Right cardiac atrium (tissue), 5 donors: ENCODE data around the gene MYL10. TPM values are rescaled to one million over a fixed set of nuclear protein-coding genes. Genes with fewer than 3 reads are reported as not detected.

Experiments
- ATAC-seq, 2 donors: fragments of 200-7000 bp; cut with Tn5 transposase; one replicate each; pipeline versions ENCODE4 v1.8.0 to v1.9.1; 2020; ENCODE audit warnings: moderate library complexity in 2 of 2, mild to moderate bottlenecking in 1 of 2
- DNase-seq, 3 donors: peaks; one replicate each; pipeline ENCODE4 v3.0.0-alpha.2; 2020
- H3K27ac ChIP-seq: one replicate; pipeline ENCODE4 v1.5.1; 2013; ENCODE audit warnings: mild to moderate bottlenecking, low read length, control low read depth, moderate library complexity
- H3K27me3 ChIP-seq: one replicate; pipeline ENCODE4 v1.6.1; 2013; ENCODE audit not compliant: control insufficient read depth, insufficient read depth
- H3K4me1 ChIP-seq: one replicate; pipeline ENCODE4 v1.6.1; 2013; ENCODE audit warnings: low read length; ENCODE audit not compliant: control insufficient read depth, insufficient read depth
- H3K4me3 ChIP-seq: one replicate; pipeline ENCODE4 v1.5.1; 2013; ENCODE audit warnings: low read length, control low read depth
- H3K9me3 ChIP-seq: one replicate; pipeline ENCODE4 v1.6.1; 2013; ENCODE audit warnings: low read length; ENCODE audit not compliant: control insufficient read depth
- WGBS: extraction: QIAGEN DNeasy Blood & Tissue Kit; methylation state at CpG from one replicate; pipeline ENCODE4 v1.1.7; 2013; 5-methylcytosine and 5-hydroxymethylcytosine counted together
- intact Hi-C, 4 donors: fragments of 100-400 bp; cut with DNase I; formaldehyde crosslinking; loops; one replicate each; pipeline versions ENCODE4 v1.11.0 to v1.14.0; 2022 to 2023
- long read RNA-seq, 4 donors: library from polyadenylated mRNA; unstranded; transcript quantifications; one replicate each; pipeline ENCODE4 v2.0.0, GENCODE V29; 2020 to 2021
- polyA plus RNA-seq: library from polyadenylated mRNA; stranded (reverse); fragments of 200-250 nt; gene quantifications from one replicate; pipeline ENCODE4 v1.2.3, GENCODE V29; 2013
- total RNA-seq, 4 donors: library from RNA; stranded (reverse); fragmentation: NEBNext Ultra II Directional; extraction: Animal tissue kit (Norgen Biotek cat#: 25700); gene quantifications; one replicate each; pipeline ENCODE4 v1.2.1, GENCODE V29; 2021
- donor health status: healthy with polysubstance abuse.
- donor health status: DM: no; HTN: yes; CAD: no.
- donor health status: DM: no; HTN: no; CAD: no.
- donor health status: DM: no; HTN: yes; CAD: no; lungs with severe emphysema.
- donor health status: DM: yes; HTN: yes; CAD: no.

Gene MYL10
- not detected for total RNA-seq
- not detected for polyA plus RNA-seq
- long read RNA-seq, donor 1 = 0 reads
- long read RNA-seq, donor 2 = 0 reads
- long read RNA-seq, donor 3 = 0 reads
- long read RNA-seq, donor 4 = 0 reads

GRCh38 chr7:101629171-101629570 is at the start of gene MYL10:
TSS of gene MYL10 (minus strand) at chr7:101629296. CDS start at chr7:101629118, 178 bp downstream.
- no peak for ATAC-seq
- Histone ChIP-seq H3K4me3 (no peak within 1 kb of the TSS), H3K27ac (no peak within 1 kb of the TSS), H3K4me1 (peaks cover 1% of the 10 kb centered on the region), H3K27me3 (no peaks in the 10 kb centered on the region), H3K9me3 (no peaks in the 10 kb centered on the region)
- peak in 1 of 3 donors; percentile 29 for DNase-seq
- WGBS = 90% methylated on average over 8 of the region's 8 CpGs
- intact Hi-C loops = no loop called here

- 68% methylated on average over 9 of the region's 9 CpGs for WGBS
- no peaks in the 10 kb centered on the region for H3K9me3 ChIP-seq
- DNase-seq (peak; percentile 45 to 68 (median 56)), ATAC-seq (no peak)
- H3K27me3 ChIP-seq = no peaks in the 10 kb centered on the region
- intact Hi-C loops = no loop called here
- H3K4me3 ChIP-seq = no peak overlapping the region
- H3K27ac ChIP-seq = no peak overlapping the region
- peaks cover 9% of the 10 kb centered on the region for H3K4me1 ChIP-seq
Observed at GRCh38 chr7:101678658-101679057, 49.6 kb upstream of the MYL10 start.

GRCh38 chr7:101677797-101678479 is 48.8 kb upstream of the MYL10 start:
- intact Hi-C loops = no loop called here

GRCh38 chr7:101677391-101677790 is 48.3 kb upstream of the MYL10 start:
- DNase-seq (peak in 1 of 3 donors; percentile 14), ATAC-seq (no peak)
- 83% methylated on average over 10 of the region's 10 CpGs for WGBS
- H3K27ac ChIP-seq = no peak overlapping the region
- no peaks in the 10 kb centered on the region for H3K9me3 ChIP-seq
- H3K4me3 ChIP-seq = no peak overlapping the region
- intact Hi-C loops = no loop called here
- H3K4me1 ChIP-seq = peaks cover 9% of the 10 kb centered on the region
- H3K27me3 ChIP-seq = no peaks in the 10 kb centered on the region

More at GRCh38 chr7:101677797-101678479, 48.8 kb upstream of the MYL10 start:
- Histone ChIP-seq H3K9me3 (no peaks in the 10 kb centered on the region), H3K4me1 (peaks cover 9% of the 10 kb centered on the region), H3K27me3 (no peaks in the 10 kb centered on the region), H3K27ac (no peak overlapping the region), H3K4me3 (no peak overlapping the region)
- ATAC-seq (no peak), DNase-seq (peak in 1 of 3 donors; percentile 1)
- 83% methylated on average over 14 of the region's 14 CpGs for WGBS

- H3K27me3 ChIP-seq = no peaks in the 10 kb centered on the region
- no peaks in the 10 kb centered on the region for H3K9me3 ChIP-seq
- DNase-seq (no peak), ATAC-seq (no peak)
- H3K27ac ChIP-seq = no peak overlapping the region
- WGBS = 71% methylated on average over 6 of the region's 6 CpGs
- peaks cover 9% of the 10 kb centered on the region for H3K4me1 ChIP-seq
- intact Hi-C loops = no loop called here
- H3K4me3 ChIP-seq = no peak overlapping the region
Observed at GRCh38 chr7:101676956-101677355, 47.9 kb upstream of the MYL10 start.

- intact Hi-C loops = no loop called here
- Histone ChIP-seq H3K27ac (no peak overlapping the region), H3K27me3 (no peaks in the 10 kb centered on the region), H3K4me1 (peaks cover 6% of the 10 kb centered on the region), H3K4me3 (no peak overlapping the region), H3K9me3 (no peaks in the 10 kb centered on the region)
- 90% methylated on average over 16 of the region's 16 CpGs for WGBS
- DNase-seq = peak in 1 of 3 donors; percentile 19
- no peak for ATAC-seq
Observed at GRCh38 chr7:101676062-101676598, 47.0 kb upstream of the MYL10 start.

GRCh38 chr7:101674439-101674838 is 45.3 kb upstream of the MYL10 start:
- intact Hi-C loops = no loop called here
- H3K4me1 ChIP-seq = no peaks in the 10 kb centered on the region
- no peak overlapping the region for H3K27ac ChIP-seq
- H3K4me3 ChIP-seq = no peak overlapping the region
- DNase-seq = peak in 1 of 3 donors; percentile 5
- no peaks in the 10 kb centered on the region for H3K27me3 ChIP-seq
- WGBS = 93% methylated on average over 3 of the region's 3 CpGs
- ATAC-seq = no peak
- H3K9me3 ChIP-seq = no peaks in the 10 kb centered on the region

GRCh38 chr7:101673951-101674350 is 44.9 kb upstream of the MYL10 start:
- H3K9me3 ChIP-seq = no peaks in the 10 kb centered on the region
- H3K27me3 ChIP-seq = no peaks in the 10 kb centered on the region
- DNase-seq = no peak
- no peaks in the 10 kb centered on the region for H3K4me1 ChIP-seq
- WGBS = 81% methylated on average over 5 of the region's 5 CpGs
- no peak overlapping the region for H3K4me3 ChIP-seq
- no peak for ATAC-seq
- H3K27ac ChIP-seq = no peak overlapping the region
- intact Hi-C loops = no loop called here

GRCh38 chr7:101673315-101673714 is 44.2 kb upstream of the MYL10 start:
- ATAC-seq (no peak), DNase-seq (peak in 1 of 3 donors; percentile 12)
- intact Hi-C loops = no loop called here
- no peak overlapping the region for H3K4me3 ChIP-seq
- H3K9me3 ChIP-seq = no peaks in the 10 kb centered on the region
- H3K27ac ChIP-seq = no peak overlapping the region
- H3K27me3 ChIP-seq = no peaks in the 10 kb centered on the region
- no peaks in the 10 kb centered on the region for H3K4me1 ChIP-seq

- H3K4me1 ChIP-seq = no peaks in the 10 kb centered on the region
- no peaks in the 10 kb centered on the region for H3K27me3 ChIP-seq
- H3K4me3 ChIP-seq = no peak overlapping the region
- peak; percentile 43 to 79 (median 67) for DNase-seq
- intact Hi-C loops = no loop called here
- WGBS = 55% methylated on average over 12 of the region's 12 CpGs
- peak; percentile 54 to 75 for ATAC-seq
- H3K27ac ChIP-seq = no peak overlapping the region
- H3K9me3 ChIP-seq = no peaks in the 10 kb centered on the region
Observed at GRCh38 chr7:101671371-101672356, 42.6 kb upstream of the MYL10 start.

- ATAC-seq = no peak
- 90% methylated on average over 1 of the region's 1 CpG for WGBS
Observed at GRCh38 chr7:101669307-101669706, 40.2 kb upstream of the MYL10 start.

More at GRCh38 chr7:101669307-101669706, 40.2 kb upstream of the MYL10 start:
- DNase-seq = peak in 1 of 3 donors; percentile 16
- intact Hi-C loops = no loop called here
- H3K27ac ChIP-seq = no peak overlapping the region
- H3K4me3 ChIP-seq = no peak overlapping the region
- no peaks in the 10 kb centered on the region for H3K4me1 ChIP-seq
- no peaks in the 10 kb centered on the region for H3K27me3 ChIP-seq
- H3K9me3 ChIP-seq = no peaks in the 10 kb centered on the region
